ELF-1 (cell line): ENCODE results near the gene ZNF236.

Source experiments
- DNase-seq: peaks from one replicate; pipeline ENCODE4 v3.0.0-alpha.2; 2016; ENCODE audit warnings: low read depth, low spot score

The ZNF236 gene

GRCh38 chr18:76859474-76860339 lies 37.4 kb downstream of the ZNF236 start:
- DNase-seq: peak; percentile 24

- no peak for DNase-seq
Measured at GRCh38 chr18:76860411-76860810, 38.1 kb downstream of the ZNF236 start.

GRCh38 chr18:76866666-76867065 lies 44.3 kb downstream of the ZNF236 start:
- DNase-seq: no peak

- no peak for DNase-seq
Measured at GRCh38 chr18:76873311-76873710, 51.0 kb downstream of the ZNF236 start.

GRCh38 chr18:76873713-76874112 lies 51.4 kb downstream of the ZNF236 start:
- no peak for DNase-seq

GRCh38 chr18:76874642-76875389 lies 52.5 kb downstream of the ZNF236 start:
- no peak for DNase-seq

GRCh38 chr18:76875390-76876325 lies 53.3 kb downstream of the ZNF236 start:
- DNase-seq: peak; percentile 65

- no peak for DNase-seq
Measured at GRCh38 chr18:76878426-76878825, 56.1 kb downstream of the ZNF236 start.

GRCh38 chr18:76880026-76880425 lies 57.7 kb downstream of the ZNF236 start:
- DNase-seq: no peak

- DNase-seq: no peak
Measured at GRCh38 chr18:76881744-76882143, 59.4 kb downstream of the ZNF236 start.

- DNase-seq: no peak
Measured at GRCh38 chr18:76882146-76882545, 59.8 kb downstream of the ZNF236 start.

GRCh38 chr18:76885001-76885400 lies 62.6 kb downstream of the ZNF236 start:
- no peak for DNase-seq

- DNase-seq: no peak
Measured at GRCh38 chr18:76886112-76886511, 63.8 kb downstream of the ZNF236 start.

- no peak for DNase-seq
Measured at GRCh38 chr18:76889091-76889699, 66.8 kb downstream of the ZNF236 start.

- DNase-seq: no peak
Measured at GRCh38 chr18:76892832-76893231, 70.5 kb downstream of the ZNF236 start.

GRCh38 chr18:76894566-76895346 lies 72.4 kb downstream of the ZNF236 start:
- DNase-seq: peak; percentile 20

GRCh38 chr18:76895498-76895897 lies 73.1 kb downstream of the ZNF236 start:
- DNase-seq: no peak

- no peak for DNase-seq
Measured at GRCh38 chr18:76896677-76897076, 74.3 kb downstream of the ZNF236 start.

GRCh38 chr18:76897257-76897656 lies 74.9 kb downstream of the ZNF236 start:
- no peak for DNase-seq

- no peak for DNase-seq
Measured at GRCh38 chr18:76903386-76903785, 81.0 kb downstream of the ZNF236 start.

- DNase-seq: no peak
Measured at GRCh38 chr18:76905821-76906220, 83.5 kb downstream of the ZNF236 start.
